CD4-positive, alpha-beta T cell treated with Interleukin-17A for 1 hour (primary cell): Measurements from ENCODE around the gene KATNAL2.

Experiments used
- DNase-seq: peaks from one replicate; pipeline ENCODE4 v3.0.0-alpha.2; 2020

Gene KATNAL2

GRCh38 chr18:47115205-47115604 lies 197.8 kb downstream of the KATNAL2 start:
- DNase-seq = no peak

GRCh38 chr18:47118981-47119380 lies 201.6 kb downstream of the KATNAL2 start:
- no peak for DNase-seq

- no peak for DNase-seq
Observed at GRCh38 chr18:47120428-47120827, 203.0 kb downstream of the KATNAL2 start.

- DNase-seq = no peak
Observed at GRCh38 chr18:47121146-47121545, 203.7 kb downstream of the KATNAL2 start.

- no peak for DNase-seq
Observed at GRCh38 chr18:47141289-47141688, 223.9 kb downstream of the KATNAL2 start.

GRCh38 chr18:47143153-47143552 lies 225.8 kb downstream of the KATNAL2 start:
- no peak for DNase-seq

GRCh38 chr18:47143899-47144485 lies 226.6 kb downstream of the KATNAL2 start:
- no peak for DNase-seq

- DNase-seq = no peak
Observed at GRCh38 chr18:47146206-47146605, 228.8 kb downstream of the KATNAL2 start.

- DNase-seq = no peak
Observed at GRCh38 chr18:47149457-47150028, 232.1 kb downstream of the KATNAL2 start.

- DNase-seq = peak; percentile 74
Observed at GRCh38 chr18:47150029-47150823, 232.8 kb downstream of the KATNAL2 start, which contains the start of gene HDHD2. HDHD2 (minus strand) TSS chr18:47150500; CDS start chr18:47136439, 14,061 bp downstream.

- no peak for DNase-seq
Observed at GRCh38 chr18:47150824-47151366, 233.5 kb downstream of the KATNAL2 start.

GRCh38 chr18:47151439-47151838 lies 234.0 kb downstream of the KATNAL2 start:
- DNase-seq = no peak
